ENCODE measurements around the gene DGKI.

DGKI gene

DNA sequence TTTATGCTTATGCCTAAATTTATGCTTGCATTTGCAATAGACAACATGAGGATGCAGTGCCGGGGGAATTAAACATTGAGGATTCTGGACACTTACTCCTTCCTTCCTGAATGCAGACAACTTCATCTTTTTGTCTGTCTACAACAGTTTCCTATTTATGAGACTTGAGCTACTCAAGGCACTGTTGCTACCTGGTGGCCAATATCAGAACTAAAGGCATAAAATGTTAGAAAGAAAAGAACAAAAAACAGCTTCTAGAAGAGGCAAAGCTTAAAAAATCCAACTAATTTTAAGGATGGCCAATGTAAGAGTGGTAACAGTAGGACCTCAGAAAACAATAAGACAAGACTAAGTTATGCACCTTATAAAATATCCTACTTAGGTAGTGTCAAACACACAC, 358.7 kb downstream of the DGKI start:
- Histone ChIP-seq H3K9ac (no peak overlapping the region), H3K4me1 (ENCODE audit: low read depth, poor library complexity, severe bottlenecking) (no peaks in the 10 kb centered on the region), H3K27me3 (ENCODE audit: insufficient read depth, low read depth) (no peaks in the 10 kb centered on the region), H3K27ac (no peak overlapping the region), H3K79me2 (ENCODE audit: insufficient read depth, low read depth) (no peaks in the 10 kb centered on the region), H3K36me3 (ENCODE audit: insufficient read depth) (no peaks in the 10 kb centered on the region), H3K4me3 (IDR thresholded peaks at IDR 0.05; ENCODE audit: insufficient read depth, low read depth, low read length) (no peak overlapping the region), H2AFZ (ENCODE audit: low read depth) (no peak overlapping the region), H4K20me1 (ENCODE audit: insufficient read depth) (no peaks in the 10 kb centered on the region), H3K4me2 (no peak overlapping the region)
- TF ChIP-seq, protein P1, sequence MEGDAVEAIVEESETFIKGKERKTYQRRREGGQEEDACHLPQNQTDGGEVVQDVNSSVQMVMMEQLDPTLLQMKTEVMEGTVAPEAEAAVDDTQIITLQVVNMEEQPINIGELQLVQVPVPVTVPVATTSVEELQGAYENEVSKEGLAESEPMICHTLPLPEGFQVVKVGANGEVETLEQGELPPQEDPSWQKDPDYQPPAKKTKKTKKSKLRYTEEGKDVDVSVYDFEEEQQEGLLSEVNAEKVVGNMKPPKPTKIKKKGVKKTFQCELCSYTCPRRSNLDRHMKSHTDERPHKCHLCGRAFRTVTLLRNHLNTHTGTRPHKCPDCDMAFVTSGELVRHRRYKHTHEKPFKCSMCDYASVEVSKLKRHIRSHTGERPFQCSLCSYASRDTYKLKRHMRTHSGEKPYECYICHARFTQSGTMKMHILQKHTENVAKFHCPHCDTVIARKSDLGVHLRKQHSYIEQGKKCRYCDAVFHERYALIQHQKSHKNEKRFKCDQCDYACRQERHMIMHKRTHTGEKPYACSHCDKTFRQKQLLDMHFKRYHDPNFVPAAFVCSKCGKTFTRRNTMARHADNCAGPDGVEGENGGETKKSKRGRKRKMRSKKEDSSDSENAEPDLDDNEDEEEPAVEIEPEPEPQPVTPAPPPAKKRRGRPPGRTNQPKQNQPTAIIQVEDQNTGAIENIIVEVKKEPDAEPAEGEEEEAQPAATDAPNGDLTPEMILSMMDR (conservative IDR thresholded peaks at IDR 0.05; ENCODE audit: low read depth, low read length) = no peak

DNA sequence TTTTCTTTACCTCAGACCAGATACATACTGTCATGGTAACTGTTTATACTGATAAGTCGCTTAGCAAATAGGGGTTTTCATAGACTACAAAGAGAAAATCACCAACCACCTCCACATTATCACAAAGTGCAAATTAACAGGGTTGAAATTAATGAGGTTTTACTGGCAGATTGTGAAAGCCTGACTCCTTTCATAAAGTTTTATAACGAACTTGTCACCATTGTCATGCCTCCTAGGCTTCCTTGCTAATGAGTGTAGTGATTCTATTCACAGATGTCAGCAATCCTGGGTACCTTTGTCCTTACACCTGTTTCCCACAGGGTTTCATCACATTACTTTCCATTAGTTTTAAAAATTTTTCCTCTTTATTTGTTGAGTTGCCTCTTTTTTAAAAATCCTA, 361.0 kb downstream of the DGKI start:
- H3K79me2 ChIP-seq (ENCODE audit: insufficient read depth, low read depth) = no peaks in the 10 kb centered on the region
- H4K20me1 ChIP-seq (ENCODE audit: insufficient read depth) = no peaks in the 10 kb centered on the region
- H3K4me2 ChIP-seq = no peak overlapping the region
- H3K27ac ChIP-seq = no peak overlapping the region
- H3K36me3 ChIP-seq (ENCODE audit: insufficient read depth) = no peaks in the 10 kb centered on the region
- H3K9ac ChIP-seq = no peak overlapping the region
- TF ChIP-seq, protein P1 (conservative IDR thresholded peaks at IDR 0.05; ENCODE audit: low read depth, low read length) = no peak
- no peaks in the 10 kb centered on the region for H3K4me1 ChIP-seq (ENCODE audit: low read depth, poor library complexity, severe bottlenecking)
- no peak overlapping the region for H3K4me3 ChIP-seq (IDR thresholded peaks at IDR 0.05; ENCODE audit: insufficient read depth, low read depth, low read length)
- no peaks in the 10 kb centered on the region for H3K27me3 ChIP-seq (ENCODE audit: insufficient read depth, low read depth)
- H2AFZ ChIP-seq (ENCODE audit: low read depth) = no peak overlapping the region

DNA sequence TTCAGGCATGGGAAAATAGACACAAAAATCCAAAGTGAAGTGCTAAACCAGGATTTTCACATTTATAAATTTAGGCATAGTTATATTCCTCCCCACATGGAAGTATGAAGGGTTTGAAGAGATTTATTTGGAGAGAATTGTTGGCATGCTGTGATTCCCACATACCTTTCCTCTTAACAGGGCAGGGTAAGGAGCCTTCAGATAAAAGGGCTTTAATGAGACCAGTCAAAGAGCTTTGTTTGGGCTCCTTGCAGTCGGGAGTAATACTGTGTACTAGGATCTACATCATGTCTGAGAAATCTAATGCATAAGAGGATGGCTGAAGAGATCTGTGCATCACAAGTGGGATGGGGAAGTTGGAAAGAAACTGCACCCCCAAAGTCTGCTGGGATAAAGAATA, 362.4 kb downstream of the DGKI start:
- Histone ChIP-seq H2AFZ (ENCODE audit: low read depth) (no peak overlapping the region), H3K36me3 (ENCODE audit: insufficient read depth) (no peaks in the 10 kb centered on the region), H4K20me1 (ENCODE audit: insufficient read depth) (no peaks in the 10 kb centered on the region), H3K4me3 (IDR thresholded peaks at IDR 0.05; ENCODE audit: insufficient read depth, low read depth, low read length) (no peak overlapping the region), H3K9ac (no peak overlapping the region), H3K4me1 (ENCODE audit: low read depth, poor library complexity, severe bottlenecking) (no peaks in the 10 kb centered on the region), H3K27ac (no peak overlapping the region), H3K79me2 (ENCODE audit: insufficient read depth, low read depth) (no peaks in the 10 kb centered on the region), H3K27me3 (ENCODE audit: insufficient read depth, low read depth) (no peaks in the 10 kb centered on the region), H3K4me2 (no peak overlapping the region)
- TF ChIP-seq, protein P1 (conservative IDR thresholded peaks at IDR 0.05; ENCODE audit: low read depth, low read length) = no peak

DNA sequence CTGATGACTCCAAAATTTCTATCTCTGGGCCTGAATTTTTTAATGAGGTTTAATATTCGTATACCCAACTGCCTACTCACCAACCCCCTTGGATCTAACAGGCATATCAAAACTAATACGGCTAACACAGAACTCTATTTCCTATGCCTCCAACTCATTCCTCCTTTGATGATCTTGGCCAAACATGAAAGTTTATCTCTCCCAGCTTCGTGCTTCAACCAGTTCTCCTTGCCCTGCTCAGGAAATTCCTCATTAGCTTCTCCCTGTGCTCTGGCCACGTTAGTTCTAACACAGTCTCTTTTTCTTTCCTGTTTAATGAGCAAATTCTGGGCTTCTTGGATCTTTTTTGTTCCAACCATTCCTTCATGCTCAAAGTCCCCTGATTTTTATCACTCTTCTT, 364.3 kb downstream of the DGKI start:
- H3K4me3 ChIP-seq (IDR thresholded peaks at IDR 0.05; ENCODE audit: insufficient read depth, low read depth, low read length) = no peak overlapping the region
- H3K9ac ChIP-seq = no peak overlapping the region
- no peak overlapping the region for H3K27ac ChIP-seq
- no peaks in the 10 kb centered on the region for H4K20me1 ChIP-seq (ENCODE audit: insufficient read depth)
- TF ChIP-seq, protein P1 (conservative IDR thresholded peaks at IDR 0.05; ENCODE audit: low read depth, low read length) = no peak
- H3K27me3 ChIP-seq (ENCODE audit: insufficient read depth, low read depth) = no peaks in the 10 kb centered on the region
- H2AFZ ChIP-seq (ENCODE audit: low read depth) = no peak overlapping the region
- H3K36me3 ChIP-seq (ENCODE audit: insufficient read depth) = no peaks in the 10 kb centered on the region
- H3K4me1 ChIP-seq (ENCODE audit: low read depth, poor library complexity, severe bottlenecking) = no peaks in the 10 kb centered on the region
- no peak overlapping the region for H3K4me2 ChIP-seq
- no peaks in the 10 kb centered on the region for H3K79me2 ChIP-seq (ENCODE audit: insufficient read depth, low read depth)

Data from KMS-11 (cell line).